Measurements from ENCODE around the gene LCN1.

DNA sequence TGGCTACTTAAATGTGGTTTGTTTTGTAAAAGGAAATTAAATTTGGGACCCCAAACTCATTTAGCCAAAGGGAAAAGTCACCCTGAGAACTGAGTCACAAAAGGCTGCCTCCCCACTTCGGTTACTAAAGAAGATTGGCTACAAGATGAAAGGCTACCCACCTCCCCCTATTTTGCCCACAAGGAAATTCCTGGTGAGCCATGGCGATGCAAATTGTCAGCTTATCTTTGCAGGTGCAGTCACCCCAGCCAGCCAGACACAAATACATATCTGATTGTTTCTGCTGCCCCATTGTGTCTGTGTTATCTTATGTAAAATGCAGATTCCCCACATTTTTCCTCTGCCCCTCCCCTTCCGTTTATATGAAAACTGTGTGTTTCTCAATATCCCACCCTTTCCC is 49.2 kb downstream of the LCN1 start:
- TF ChIP-seq, protein P1, sequence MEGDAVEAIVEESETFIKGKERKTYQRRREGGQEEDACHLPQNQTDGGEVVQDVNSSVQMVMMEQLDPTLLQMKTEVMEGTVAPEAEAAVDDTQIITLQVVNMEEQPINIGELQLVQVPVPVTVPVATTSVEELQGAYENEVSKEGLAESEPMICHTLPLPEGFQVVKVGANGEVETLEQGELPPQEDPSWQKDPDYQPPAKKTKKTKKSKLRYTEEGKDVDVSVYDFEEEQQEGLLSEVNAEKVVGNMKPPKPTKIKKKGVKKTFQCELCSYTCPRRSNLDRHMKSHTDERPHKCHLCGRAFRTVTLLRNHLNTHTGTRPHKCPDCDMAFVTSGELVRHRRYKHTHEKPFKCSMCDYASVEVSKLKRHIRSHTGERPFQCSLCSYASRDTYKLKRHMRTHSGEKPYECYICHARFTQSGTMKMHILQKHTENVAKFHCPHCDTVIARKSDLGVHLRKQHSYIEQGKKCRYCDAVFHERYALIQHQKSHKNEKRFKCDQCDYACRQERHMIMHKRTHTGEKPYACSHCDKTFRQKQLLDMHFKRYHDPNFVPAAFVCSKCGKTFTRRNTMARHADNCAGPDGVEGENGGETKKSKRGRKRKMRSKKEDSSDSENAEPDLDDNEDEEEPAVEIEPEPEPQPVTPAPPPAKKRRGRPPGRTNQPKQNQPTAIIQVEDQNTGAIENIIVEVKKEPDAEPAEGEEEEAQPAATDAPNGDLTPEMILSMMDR (IDR thresholded peaks at IDR 0.05 in 8 of 11, conservative IDR thresholded peaks at IDR 0.05 in 3 of 11) = no peak
- TF ChIP-seq POLR2A (IDR thresholded peaks at IDR 0.05) (no peak), POLR2AphosphoS5 (IDR thresholded peaks at IDR 0.05) (no peak)
